PC-9 (cell line): ENCODE measurements around the gene SLC2A6. TPM values are rescaled to one million over a fixed set of nuclear protein-coding genes. Genes with fewer than 3 reads are reported as not detected.

ENCODE experiments used
- BruUV-seq: library from RNA; stranded (reverse); fragments of 400-500 nt; replicated peaks from 2 replicates; lab custom pipeline; 2021; lab: Mats Ljungman, UMichigan
- CTCF ChIA-PET: fragments of 300-600 bp; sonication (Branson Sonifier 250); formaldehyde crosslinking; loops from one replicate; lab custom pipeline; 2022; ENCODE audit warnings: antibody characterized with exemption; lab: Charles Lee
- POLR2A ChIA-PET: fragments of 300-600 bp; sonication (Branson Sonifier 250); formaldehyde crosslinking; loops from one replicate; lab custom pipeline; 2022; ENCODE audit warnings: antibody characterized with exemption; ENCODE audit not compliant: unreplicated experiment; lab: Charles Lee
- DNase-seq, 2 experiments: peaks; one replicate each; pipeline versions ENCODE4 v3.0.0 to v3.0.0-alpha.2; 2015 to 2022; ENCODE audit warnings: mixed read lengths in 1 of 2
- H2AFZ ChIP-seq: fragments of 200-600 bp; sonication (generic); 2 replicates; pipeline ENCODE4 v1.8.1; 2017; ENCODE audit warnings: antibody characterized with exemption
- H3F3A ChIP-seq: fragments of 200-600 bp; sonication (generic); 2 replicates; pipeline ENCODE4 v1.8.1; 2017; ENCODE audit warnings: antibody characterized with exemption, mild to moderate bottlenecking, low read depth; ENCODE audit not compliant: insufficient read depth
- H3K27ac ChIP-seq: fragments of 200-600 bp; sonication (generic); 2 replicates; pipeline ENCODE4 v1.6.1; 2016; ENCODE audit warnings: mixed run types
- H3K27me3 ChIP-seq: fragments of 200-600 bp; sonication (generic); 2 replicates; pipeline ENCODE4 v1.6.1; 2016; ENCODE audit warnings: low read depth, mixed run types; ENCODE audit not compliant: insufficient read depth
- H3K36me3 ChIP-seq: fragments of 200-600 bp; sonication (generic); 2 replicates; pipeline ENCODE4 v1.6.1; 2016; ENCODE audit warnings: low read depth, mixed run types
- H3K4me1 ChIP-seq: fragments of 200-600 bp; sonication (generic); replicated peaks from 2 replicates; pipeline ENCODE4 v1.6.1; 2016; ENCODE audit warnings: mixed run types; ENCODE audit not compliant: insufficient read depth
- H3K4me2 ChIP-seq: fragments of 200-600 bp; sonication (generic); 2 replicates; pipeline ENCODE4 v1.6.1; 2017; ENCODE audit warnings: mixed run types
- H3K4me3 ChIP-seq: fragments of 200-600 bp; sonication (generic); 2 replicates; pipeline ENCODE4 v1.6.1; 2016; ENCODE audit warnings: mixed run types
- H3K79me2 ChIP-seq: fragments of 200-600 bp; sonication (generic); 2 replicates; pipeline ENCODE4 v1.6.1; 2017; ENCODE audit warnings: low read depth, mixed run types
- H3K9me2 ChIP-seq: fragments of 200-600 bp; sonication (generic); 2 replicates; pipeline ENCODE4 v1.8.1; 2017; ENCODE audit warnings: mild to moderate bottlenecking; ENCODE audit not compliant: insufficient read depth
- H3K9me3 ChIP-seq: fragments of 200-600 bp; sonication (generic); 2 replicates; pipeline ENCODE4 v1.8.1; 2016; ENCODE audit warnings: low read depth; ENCODE audit not compliant: insufficient read depth
- H4K20me1 ChIP-seq: fragments of 200-600 bp; sonication (generic); 2 replicates; pipeline ENCODE4 v1.8.1; 2017; ENCODE audit not compliant: insufficient read depth
- CTCF ChIP-seq: fragments of 200-600 bp; sonication (generic); conservative IDR thresholded peaks from 2 replicates; pipeline ENCODE4 v1.6.1; 2017; ENCODE audit warnings: mixed run types, antibody characterized with exemption, mild to moderate bottlenecking, moderate library complexity
- EZH2 ChIP-seq: fragments of 200-600 bp; sonication (generic); IDR thresholded peaks from 2 replicates; pipeline ENCODE4 v1.8.0; 2017; ENCODE audit warnings: antibody characterized with exemption, low read depth
- intact Hi-C: fragments of 100-400 bp; cut with micrococcal nuclease; formaldehyde crosslinking; loops from one replicate; pipeline ENCODE4 v1.10.0; 2022; ENCODE audit not compliant: unreplicated experiment
- total RNA-seq: library from RNA; stranded (reverse); gene quantifications from 2 replicates; pipeline ENCODE4 v1.2.3, GENCODE V29; 2021

SLC2A6 gene
- total RNA-seq, 1 experiment from 2014 or later: 13.1 TPM

DNA sequence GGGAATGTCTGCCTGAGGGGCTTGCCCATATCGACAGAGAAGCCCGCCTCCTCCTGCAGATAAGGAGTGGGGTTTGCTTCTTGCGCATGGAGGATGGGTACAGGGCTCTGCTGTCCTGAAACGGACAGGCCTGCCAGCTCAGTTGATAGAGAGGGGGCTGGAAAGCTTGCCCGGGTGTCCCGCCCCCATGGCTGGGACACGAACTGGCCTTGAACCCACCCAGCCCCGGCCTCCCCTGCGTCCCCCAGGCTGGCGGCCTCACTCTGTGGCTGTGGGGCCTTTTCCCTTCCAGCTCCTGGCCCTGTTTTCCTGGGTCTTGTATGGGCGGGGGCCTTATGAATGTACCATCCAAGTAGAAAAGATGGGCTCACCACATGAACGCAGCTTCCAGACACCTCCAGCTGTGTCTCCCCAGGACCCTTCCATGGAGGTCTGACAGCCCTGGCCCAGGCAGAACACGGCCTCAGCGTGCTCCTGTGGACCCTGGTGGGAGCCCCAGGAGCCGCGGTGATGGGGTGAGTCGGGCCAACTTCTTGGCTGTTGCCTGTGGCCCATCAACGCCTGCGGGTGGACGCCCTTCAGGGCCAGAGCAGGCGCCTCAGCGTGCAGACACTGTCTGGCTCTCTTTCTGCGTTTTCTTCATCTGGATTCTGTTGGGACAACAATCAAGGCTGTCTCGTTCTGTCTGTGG, 15.9 kb upstream of the SLC2A6 start:
- Histone ChIP-seq H3K4me1 (no peaks in the 10 kb centered on the region), H3K9me3 (no peaks in the 10 kb centered on the region), H3K27me3 (peaks cover 82% of the 10 kb centered on the region), H3K27ac (no peak overlapping the region), H3F3A (peaks cover 8% of the 10 kb centered on the region), H3K36me3 (no peaks in the 10 kb centered on the region), H2AFZ (no peak overlapping the region), H3K9me2 (no peaks in the 10 kb centered on the region), H4K20me1 (no peaks in the 10 kb centered on the region), H3K4me2 (no peak overlapping the region), H3K79me2 (no peaks in the 10 kb centered on the region), H3K4me3 (no peak overlapping the region)
- ChIA-PET CTCF (no interaction called here), POLR2A (interaction anchor here (0.6 kb wide), 1 partner anchor 45 kb away, joined by 3 read pairs; no protein-coding TSS in a partner anchor)
- no peak for DNase-seq
- BruUV-seq: no TSS peak
- intact Hi-C loops: no loop called here
- TF ChIP-seq EZH2 (no peak), CTCF (no peak)

GRCh38 chr9:133493845-133494540, 15.1 kb upstream of the SLC2A6 start:
- no peaks in the 10 kb centered on the region for H3K9me2 ChIP-seq
- intact Hi-C loops: no loop called here
- no peaks in the 10 kb centered on the region for H3K9me3 ChIP-seq
- H4K20me1 ChIP-seq: no peaks in the 10 kb centered on the region
- no TSS peak for BruUV-seq
- CTCF ChIA-PET: no interaction called here
- POLR2A ChIA-PET: interaction anchor here (0.6 kb wide), 1 partner anchor 44 kb away, joined by 3 read pairs; no protein-coding TSS in a partner anchor
- no peaks in the 10 kb centered on the region for H3K79me2 ChIP-seq
- H3K4me3 ChIP-seq: no peak overlapping the region
- no peaks in the 10 kb centered on the region for H3K36me3 ChIP-seq
- H2AFZ ChIP-seq: no peak overlapping the region
- H3K27me3 ChIP-seq: peaks cover 82% of the 10 kb centered on the region
- H3K4me2 ChIP-seq: no peak overlapping the region
- no peak for DNase-seq
- H3K27ac ChIP-seq: no peak overlapping the region
- H3F3A ChIP-seq: peaks cover 8% of the 10 kb centered on the region
- TF ChIP-seq EZH2 (no peak), CTCF (no peak)
- no peaks in the 10 kb centered on the region for H3K4me1 ChIP-seq

- ChIA-PET CTCF (no interaction called here), POLR2A (no interaction called here)
- H3K9me3 ChIP-seq: no peaks in the 10 kb centered on the region
- intact Hi-C loops: no loop called here
- no peaks in the 10 kb centered on the region for H3K79me2 ChIP-seq
- no peak overlapping the region for H2AFZ ChIP-seq
- no TSS peak for BruUV-seq
- H3K9me2 ChIP-seq: no peaks in the 10 kb centered on the region
- H3K36me3 ChIP-seq: no peaks in the 10 kb centered on the region
- peaks cover 81% of the 10 kb centered on the region for H3K27me3 ChIP-seq
- H3K4me1 ChIP-seq: no peaks in the 10 kb centered on the region
- H4K20me1 ChIP-seq: no peaks in the 10 kb centered on the region
- no peak overlapping the region for H3K27ac ChIP-seq
- H3K4me2 ChIP-seq: no peak overlapping the region
- no peak for DNase-seq
- no peak overlapping the region for H3K4me3 ChIP-seq
- H3F3A ChIP-seq: peaks cover 8% of the 10 kb centered on the region
- TF ChIP-seq EZH2 (no peak), CTCF (no peak)
These were observed 14.5 kb upstream of the SLC2A6 start for GRCh38 chr9:133493428-133493827.
